HepG2 (cell line): ENCODE measurements around the gene MOG. TPM values are rescaled to one million over a fixed set of nuclear protein-coding genes. Genes with fewer than 3 reads are reported as not detected.

ENCODE experiments used
- ATAC-seq: fragments of 200-7000 bp; cut with Tn5 transposase; 3 replicates; pipeline ENCODE4 v1.9.1; 2020; ENCODE audit warnings: mild to moderate bottlenecking, moderate library complexity
- BruUV-seq: library from RNA; stranded (reverse); fragments of 400-500 nt; replicated peaks from 2 replicates; lab custom pipeline; 2021; lab: Mats Ljungman, UMichigan
- CTCF ChIA-PET: fragments of 300-600 bp; formaldehyde crosslinking; extraction: SDS; loops from one replicate; lab custom pipeline; 2021; ENCODE audit warnings: low total read pairs, inconsistent platforms, low intra/inter-chr PET ratio; lab: Yijun Ruan, JAX
- POLR2A ChIA-PET: fragments of 350-600 bp; sonication (Branson Sonifier 250); formaldehyde crosslinking; loops from one replicate; lab custom pipeline; 2020; ENCODE audit warnings: antibody characterized with exemption, inconsistent platforms; lab: Yijun Ruan, JAX
- DNase-seq: peaks from one replicate; pipeline ENCODE4 v3.0.0-alpha.2; 2015; ENCODE audit warnings: low spot score
- FAIRE-seq: peaks from 3 replicates; lab custom pipeline; 2011; peaks lifted over from hg19 to GRCh38; lab: Jason Lieb, UNC
- H2AFZ ChIP-seq: one replicate; pipeline ENCODE4 v1.6.1; 2011; ENCODE audit warnings: low read length, inconsistent platforms
- H3K27ac ChIP-seq: fragments of 300-600 bp; 3 replicates; pipeline ENCODE4 v1.8.0; 2011; ENCODE audit warnings: mixed run types, mild to moderate bottlenecking, mixed read lengths, low read length, inconsistent platforms; ENCODE audit not compliant: insufficient read depth; ENCODE audit errors: extremely low read length
- H3K27me3 ChIP-seq, 2 experiments: fragments of 200-600 bp in 1 of 2; 2 replicates in 1 of 2; 3 replicates in 1 of 2; pipeline versions ENCODE4 v1.6.0 to v1.8.0; 2011; ENCODE audit warnings: low read length in 2 of 2, mild to moderate bottlenecking in 2 of 2, moderate library complexity in 2 of 2, inconsistent platforms in 1 of 2; ENCODE audit not compliant: insufficient read depth in 2 of 2, control insufficient read depth in 1 of 2
- H3K36me3 ChIP-seq, 2 experiments: fragments of 200-600 bp in 1 of 2; replicated peaks in 1 of 2; 2 replicates in 1 of 2; 3 replicates in 1 of 2; pipeline versions ENCODE4 v1.5.1 to v1.8.0; 2011; ENCODE audit warnings: low read length in 2 of 2, inconsistent platforms in 1 of 2; ENCODE audit not compliant: insufficient read depth in 2 of 2, control insufficient read depth in 1 of 2
- H3K4me1 ChIP-seq: 2 replicates; pipeline ENCODE4 v1.5.1; 2012; ENCODE audit warnings: low read length, inconsistent platforms; ENCODE audit not compliant: insufficient read depth
- H3K4me2 ChIP-seq: 2 replicates; pipeline ENCODE4 v1.6.0; 2011; ENCODE audit warnings: low read depth, low read length, inconsistent platforms
- H3K4me3 ChIP-seq, 3 experiments: fragments of 200-600 bp in 1 of 3; sonication (generic), shearing (Covaris generic) in 1 of 3; replicated peaks in 1 of 3; 2 replicates each; pipeline ENCODE4 v1.5.1; 2011 to 2016; ENCODE audit warnings: low read length in 3 of 3, inconsistent platforms in 2 of 3, low read depth in 2 of 3, mild to moderate bottlenecking in 2 of 3, control low read depth in 1 of 3, mixed read lengths in 1 of 3; ENCODE audit not compliant: insufficient read depth in 1 of 3
- H3K79me2 ChIP-seq: one replicate; pipeline ENCODE4 v1.6.1; 2011; ENCODE audit warnings: low read length, inconsistent platforms; ENCODE audit not compliant: insufficient read depth
- H3K9ac ChIP-seq: 2 replicates; pipeline ENCODE4 v1.6.0; 2011; ENCODE audit warnings: mild to moderate bottlenecking, low read depth, low read length, inconsistent platforms; ENCODE audit not compliant: insufficient read depth
- H3K9me3 ChIP-seq: 2 replicates; pipeline ENCODE4 v1.5.1; 2012; ENCODE audit warnings: mild to moderate bottlenecking, low read length
- H4K20me1 ChIP-seq: 2 replicates; pipeline ENCODE4 v1.6.0; 2011; ENCODE audit warnings: inconsistent platforms, mild to moderate bottlenecking, low read length, moderate library complexity; ENCODE audit not compliant: insufficient read depth
- CTCF ChIP-seq: sonication (generic); formaldehyde crosslinking; IDR thresholded peaks from 2 replicates; pipeline ENCODE4 v1.5.0; 2020; ENCODE audit warnings: mild to moderate bottlenecking, missing genetic modification reagents, moderate library complexity
- FOXA3 ChIP-seq: IDR thresholded peaks from 2 replicates; pipeline ENCODE4 v1.6.1; 2016; ENCODE audit warnings: missing genetic modification reagents, missing compliant biosample characterization
- JDP2 ChIP-seq: sonication (generic); formaldehyde crosslinking; IDR thresholded peaks from 2 replicates; pipeline ENCODE4 v1.8.1; 2022; ENCODE audit warnings: missing genetic modification reagents, borderline replicate concordance
- KIAA2018 ChIP-seq: sonication (generic); formaldehyde crosslinking; IDR thresholded peaks from 2 replicates; pipeline ENCODE4 v1.5.0; 2020; ENCODE audit warnings: mild to moderate bottlenecking, missing genetic modification reagents, borderline replicate concordance
- MXD3 ChIP-seq: IDR thresholded peaks from 2 replicates; pipeline ENCODE4 v1.6.1; 2016; ENCODE audit warnings: mild to moderate bottlenecking, missing biosample characterization, missing genetic modification reagents
- U2AF1 ChIP-seq: fragments of 200-400 bp; formaldehyde crosslinking; optimal IDR thresholded peaks from 2 replicates; pipeline ENCODE3; 2017; ENCODE audit warnings: mild to moderate bottlenecking, low read depth, low read length
- ZBTB42 ChIP-seq: sonication (generic); formaldehyde crosslinking; IDR thresholded peaks from 2 replicates; pipeline ENCODE4 v1.5.0; 2020; ENCODE audit warnings: mild to moderate bottlenecking, missing genetic modification reagents
- ZNF143 ChIP-seq: sonication (generic); formaldehyde crosslinking; IDR thresholded peaks from 2 replicates; pipeline ENCODE4 v1.4.0; 2020; ENCODE audit warnings: missing genetic modification reagents
- ZNF234 ChIP-seq: sonication (generic); formaldehyde crosslinking; conservative IDR thresholded peaks from 2 replicates; pipeline ENCODE4 v1.5.1; 2020; ENCODE audit warnings: mild to moderate bottlenecking, missing genetic modification reagents
- ZNF253 ChIP-seq: sonication (generic); formaldehyde crosslinking; IDR thresholded peaks from 2 replicates; pipeline ENCODE4 v1.8.0; 2022; ENCODE audit warnings: mild to moderate bottlenecking, missing genetic modification reagents, borderline replicate concordance
- ZNF282 ChIP-seq: fragments of 450-650 bp; IDR thresholded peaks from 2 replicates; pipeline ENCODE4 v1.6.1; 2018; ENCODE audit not compliant: partially characterized antibody
- ZNF672 ChIP-seq: sonication (generic); formaldehyde crosslinking; IDR thresholded peaks from 2 replicates; pipeline ENCODE4 v1.8.1; 2022; ENCODE audit warnings: missing genetic modification reagents
- ZNF704 ChIP-seq: sonication (generic); formaldehyde crosslinking; IDR thresholded peaks from 2 replicates; pipeline ENCODE4 v1.8.1; 2023; ENCODE audit warnings: mild to moderate bottlenecking, inconsistent platforms, moderate library complexity, missing genetic modification reagents, borderline replicate concordance
- WGBS: methylation state at CpG from one replicate; pipeline ENCODE4 v1.1.6; 2017; ENCODE audit warnings: low lambda C conversion rate; 5-methylcytosine and 5-hydroxymethylcytosine counted together
- in situ Hi-C: cut with HindIII; loops from 2 replicates; pipeline ENCODE4 v1.10.0; 2017; ENCODE audit warnings: low pct_unique_long_range_greater_than_20kb; ENCODE audit not compliant: extremely low pct_ligation_motif_present
- intact Hi-C: fragments of 100-400 bp; cut with micrococcal nuclease; formaldehyde crosslinking; loops from one replicate; pipeline ENCODE4 v1.10.0; 2022; ENCODE audit not compliant: unreplicated experiment
- polyA plus RNA-seq, 8 experiments: library from polyadenylated mRNA; depleted of rRNA in 3 of 8; stranded (reverse) in 7 of 8; unstranded in 1 of 8; fragments of >200 nt; fragmentation: Illumina TruSeq in 4 of 8; extraction: Trizol in 4 of 8; gene quantifications; 2 replicates each; pipeline versions ENCODE4 v1.2.1 to v1.2.3, GENCODE V29; 2011 to 2016; ENCODE audit warnings: low read depth in 4 of 8, missing spikeins in 1 of 8, mixed read lengths in 1 of 8; ENCODE audit not compliant: insufficient read depth in 1 of 8
- total RNA-seq, 5 experiments: library from RNA; depleted of rRNA; stranded (reverse); fragments of >200 nt; fragmentation: Illumina TruSeq; extraction: Trizol; gene quantifications; 2 replicates each; pipeline ENCODE4 v1.2.3, GENCODE V29; 2016; ENCODE audit warnings: low read depth in 1 of 5

The MOG gene
- total and polyA plus RNA-seq, 2 of the 13 experiments (the other 11 are each of a cell fraction or from before 2014, with no cell fraction given), result not detected

- Histone ChIP-seq H3K79me2 (no peaks in the 10 kb centered on the region), H3K9ac (no peak overlapping the region), H3K9me3 (no peaks in the 10 kb centered on the region), H3K27ac (no peak overlapping the region), H3K4me3 (no peak overlapping the region), H4K20me1 (no peaks in the 10 kb centered on the region), H3K4me1 (peaks cover 6% of the 10 kb centered on the region; the same call in 1 of the 2 replicates), H2AFZ (no peak overlapping the region), H3K27me3 (peaks cover 0 to 6% of the 10 kb centered on the region in 2 experiments; a peak in 1 of 5 replicates), H3K4me2 (no peak overlapping the region), H3K36me3 (no peaks in the 10 kb centered on the region)
- no TSS peak for BruUV-seq
- ChIA-PET POLR2A (no interaction called here), CTCF (no interaction called here)
- FAIRE-seq (no peak), ATAC-seq (no peak), DNase-seq (no peak)
- intact Hi-C loops (loop anchor here (5.0 kb wide), 2 partner anchors 35 to 185 kb away; no protein-coding TSS in a partner anchor), in situ Hi-C loops (no loop called here)
- 73% methylated on average over 10 of the region's 10 CpGs for whole genome bisulfite sequencing
- no peak for TF ChIP-seq FOXA3
- TF ChIP-seq KIAA2018, result no peak
- no peak for TF ChIP-seq ZNF234 (CRISPR knock-in tag)
- no peak for TF ChIP-seq JDP2 (CRISPR knock-in tag)
- TF ChIP-seq ZNF253, result no peak
- TF ChIP-seq CTCF, result no peak
- no peak for TF ChIP-seq ZNF704
- TF ChIP-seq U2AF1, result no peak
- TF ChIP-seq MXD3 (CRISPR knock-in tag), result no peak
- TF ChIP-seq ZNF282, result no peak
- no peak for TF ChIP-seq ZNF672 (CRISPR knock-in tag)
- TF ChIP-seq ZBTB42 (CRISPR knock-in tag), result no peak
- no peak for TF ChIP-seq ZNF143 (CRISPR knock-in tag)
Observed at GRCh38 chr6:29652198-29652584, 4.7 kb upstream of the MOG start.
